ACHN (cell line): ENCODE data around the gene DHX32.
A peak's percentile ranks its signal among the peaks of the same experiment; 100 is the strongest.

Experiments
- DNase-seq: peaks from one replicate; pipeline ENCODE4 v3.0.0-alpha.2; 2015
- in situ Hi-C: cut with HindIII; loops from 2 replicates; pipeline ENCODE4 v1.10.0; 2017; ENCODE audit warnings: low sequenced_read_pairs, low pct_ligation_motif_present, low pct_unique_long_range_greater_than_20kb

DHX32 gene

GRCh38 chr10:125822878-125823662 is 58.0 kb downstream of the DHX32 start, which contains the start of the genes BCCIP and UROS:
Gene BCCIP (plus strand): TSS chr10:125823546. CDS start chr10:125823558, 12 bp downstream.
Gene UROS (minus strand): TSS chr10:125823258. CDS start chr10:125816499, 6,759 bp downstream.
- in situ Hi-C loops: no loop called here

GRCh38 chr10:125820701-125821100 is 60.4 kb downstream of the DHX32 start:
- no peak for DNase-seq
- in situ Hi-C loops: no loop called here

More at GRCh38 chr10:125822878-125823662, 58.0 kb downstream of the DHX32 start, which contains the start of the genes BCCIP and UROS:
- DNase-seq: peak; percentile 90

GRCh38 chr10:125817337-125817946 is 63.6 kb downstream of the DHX32 start:
- no peak for DNase-seq
- in situ Hi-C loops: no loop called here

GRCh38 chr10:125816548-125816947 is 64.5 kb downstream of the DHX32 start:
- in situ Hi-C loops: no loop called here
- no peak for DNase-seq

GRCh38 chr10:125815764-125816163 is 65.3 kb downstream of the DHX32 start:
- in situ Hi-C loops: no loop called here
- DNase-seq: no peak

GRCh38 chr10:125812128-125812750 is 68.9 kb downstream of the DHX32 start:
- in situ Hi-C loops: no loop called here
- DNase-seq: no peak

GRCh38 chr10:125811251-125811650 is 69.8 kb downstream of the DHX32 start:
- in situ Hi-C loops: no loop called here
- DNase-seq: no peak

GRCh38 chr10:125808047-125808446 is 73.0 kb downstream of the DHX32 start:
- in situ Hi-C loops: no loop called here
- DNase-seq: no peak

- DNase-seq: no peak
- in situ Hi-C loops: no loop called here
Observed at GRCh38 chr10:125802739-125803138, 78.4 kb downstream of the DHX32 start.

GRCh38 chr10:125802131-125802530 is 79.0 kb downstream of the DHX32 start:
- in situ Hi-C loops: no loop called here
- no peak for DNase-seq

- DNase-seq: no peak
- in situ Hi-C loops: no loop called here
Observed at GRCh38 chr10:125801574-125801973, 79.5 kb downstream of the DHX32 start.

GRCh38 chr10:125799451-125800182 is 81.5 kb downstream of the DHX32 start:
- no peak for DNase-seq
- in situ Hi-C loops: no loop called here

GRCh38 chr10:125797994-125798662 is 83.0 kb downstream of the DHX32 start:
- in situ Hi-C loops: no loop called here
- peak; percentile 68 for DNase-seq

- in situ Hi-C loops: no loop called here
- DNase-seq: no peak
Observed at GRCh38 chr10:125797424-125797823, 83.7 kb downstream of the DHX32 start.

- in situ Hi-C loops: no loop called here
- DNase-seq: no peak
Observed at GRCh38 chr10:125795637-125796190, 85.4 kb downstream of the DHX32 start.

GRCh38 chr10:125795128-125795527 is 86.0 kb downstream of the DHX32 start:
- in situ Hi-C loops: no loop called here
- DNase-seq: no peak

- no peak for DNase-seq
- in situ Hi-C loops: no loop called here
Observed at GRCh38 chr10:125792342-125793300, 88.5 kb downstream of the DHX32 start.
